ENCODE results near the gene TCAF1.
"Not testable (repeated sequence)": the region's sequence is repeated elsewhere in the genome, so short reads cannot be mapped to it uniquely, and the experiment has no call there.

The TCAF1 gene

GRCh38 chr7:143824295-143825135 is 77.5 kb downstream of the TCAF1 start:
- not testable (repeated sequence) for H3K27me3 ChIP-seq (ENCODE audit: insufficient read depth, poor library complexity, severe bottlenecking); H3K4me3 ChIP-seq (replicated peaks; ENCODE audit: insufficient read depth, low read length); H3K27ac ChIP-seq (replicated peaks); DNase-seq (ENCODE audit: low read depth in 1 of 2, low spot score in 1 of 2)

GRCh38 chr7:143823634-143824294 is 78.2 kb downstream of the TCAF1 start:
- H3K27ac ChIP-seq (replicated peaks); H3K27me3 ChIP-seq (ENCODE audit: insufficient read depth, poor library complexity, severe bottlenecking); H3K4me3 ChIP-seq (replicated peaks; ENCODE audit: insufficient read depth, low read length); DNase-seq (ENCODE audit: low read depth in 1 of 2, low spot score in 1 of 2): not testable (repeated sequence)

GRCh38 chr7:143821392-143822277 is 80.3 kb downstream of the TCAF1 start:
- not testable (repeated sequence) for DNase-seq (ENCODE audit: low read depth in 1 of 2, low spot score in 1 of 2); H3K4me3 ChIP-seq (replicated peaks; ENCODE audit: insufficient read depth, low read length); H3K27ac ChIP-seq (replicated peaks); H3K27me3 ChIP-seq (ENCODE audit: insufficient read depth, poor library complexity, severe bottlenecking)

- not testable (repeated sequence) for H3K27ac ChIP-seq (replicated peaks); H3K27me3 ChIP-seq (ENCODE audit: insufficient read depth, poor library complexity, severe bottlenecking); H3K4me3 ChIP-seq (replicated peaks; ENCODE audit: insufficient read depth, low read length); DNase-seq (ENCODE audit: low read depth in 1 of 2, low spot score in 1 of 2)
Measured at GRCh38 chr7:143817873-143818272, 84.1 kb downstream of the TCAF1 start.

GRCh38 chr7:143816471-143817133 is 85.4 kb downstream of the TCAF1 start:
- not testable (repeated sequence) for H3K27me3 ChIP-seq (ENCODE audit: insufficient read depth, poor library complexity, severe bottlenecking); DNase-seq (ENCODE audit: low read depth in 1 of 2, low spot score in 1 of 2); H3K27ac ChIP-seq (replicated peaks); H3K4me3 ChIP-seq (replicated peaks; ENCODE audit: insufficient read depth, low read length)

GRCh38 chr7:143810639-143811038 is 91.3 kb downstream of the TCAF1 start:
- H3K27me3 ChIP-seq (ENCODE audit: insufficient read depth, poor library complexity, severe bottlenecking); H3K4me3 ChIP-seq (replicated peaks; ENCODE audit: insufficient read depth, low read length); H3K27ac ChIP-seq (replicated peaks); DNase-seq (ENCODE audit: low read depth in 1 of 2, low spot score in 1 of 2): not testable (repeated sequence)

- DNase-seq (ENCODE audit: low read depth in 1 of 2, low spot score in 1 of 2); H3K4me3 ChIP-seq (replicated peaks; ENCODE audit: insufficient read depth, low read length); H3K27ac ChIP-seq (replicated peaks); H3K27me3 ChIP-seq (ENCODE audit: insufficient read depth, poor library complexity, severe bottlenecking): not testable (repeated sequence)
Measured at GRCh38 chr7:143806664-143807071, 95.3 kb downstream of the TCAF1 start.
